ENCODE data around the gene NTM. TPM values are rescaled to one million over a fixed set of nuclear protein-coding genes. Genes with fewer than 3 reads are reported as not detected.

Gene NTM
- total and polyA plus RNA-seq, 10 donors = 0.13 to 1.6 (median 0.67) TPM

- no peak overlapping the region for H3K4me3 ChIP-seq
- H3K27ac ChIP-seq = no peak overlapping the region
- DNase-seq = no peak
- no peaks in the 10 kb centered on the region for H3K36me3 ChIP-seq
- 83 to 95% (median 87%) methylated on average over 1 of the region's 1 CpG for WGBS, 5 donors
- intact Hi-C loops (cut with DNase I; ENCODE audit: low total_unique reads) = no loop called here
- no peaks in the 10 kb centered on the region for H3K4me1 ChIP-seq
- no peaks in the 10 kb centered on the region for H3K9me3 ChIP-seq
- peaks cover 0 to 7% (median 0%) of the 10 kb centered on the region in 7 donors for H3K27me3 ChIP-seq (replicated peaks in 1 of 7)
- TF ChIP-seq POLR2A (IDR thresholded peaks at IDR 0.05) (no peak), POLR2AphosphoS5 (IDR thresholded peaks at IDR 0.05) (no peak)
- TF ChIP-seq, protein P1, sequence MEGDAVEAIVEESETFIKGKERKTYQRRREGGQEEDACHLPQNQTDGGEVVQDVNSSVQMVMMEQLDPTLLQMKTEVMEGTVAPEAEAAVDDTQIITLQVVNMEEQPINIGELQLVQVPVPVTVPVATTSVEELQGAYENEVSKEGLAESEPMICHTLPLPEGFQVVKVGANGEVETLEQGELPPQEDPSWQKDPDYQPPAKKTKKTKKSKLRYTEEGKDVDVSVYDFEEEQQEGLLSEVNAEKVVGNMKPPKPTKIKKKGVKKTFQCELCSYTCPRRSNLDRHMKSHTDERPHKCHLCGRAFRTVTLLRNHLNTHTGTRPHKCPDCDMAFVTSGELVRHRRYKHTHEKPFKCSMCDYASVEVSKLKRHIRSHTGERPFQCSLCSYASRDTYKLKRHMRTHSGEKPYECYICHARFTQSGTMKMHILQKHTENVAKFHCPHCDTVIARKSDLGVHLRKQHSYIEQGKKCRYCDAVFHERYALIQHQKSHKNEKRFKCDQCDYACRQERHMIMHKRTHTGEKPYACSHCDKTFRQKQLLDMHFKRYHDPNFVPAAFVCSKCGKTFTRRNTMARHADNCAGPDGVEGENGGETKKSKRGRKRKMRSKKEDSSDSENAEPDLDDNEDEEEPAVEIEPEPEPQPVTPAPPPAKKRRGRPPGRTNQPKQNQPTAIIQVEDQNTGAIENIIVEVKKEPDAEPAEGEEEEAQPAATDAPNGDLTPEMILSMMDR (IDR thresholded peaks at IDR 0.05 in 8 of 11, conservative IDR thresholded peaks at IDR 0.05 in 3 of 11) = no peak
Observed at GRCh38 chr11:131790586-131790985, 420.2 kb downstream of the NTM start.

GRCh38 chr11:131792243-131792642 is 421.8 kb downstream of the NTM start:
- Histone ChIP-seq H3K27ac (no peak overlapping the region), H3K9me3 (no peaks in the 10 kb centered on the region), H3K36me3 (no peaks in the 10 kb centered on the region), H3K4me3 (no peak overlapping the region), H3K4me1 (no peaks in the 10 kb centered on the region), H3K27me3 (replicated peaks in 1 of 7) (peaks cover 0 to 5% (median 0%) of the 10 kb centered on the region in 7 donors)
- TF ChIP-seq, protein P1 (IDR thresholded peaks at IDR 0.05 in 8 of 11, conservative IDR thresholded peaks at IDR 0.05 in 3 of 11) = no peak
- TF ChIP-seq POLR2A (IDR thresholded peaks at IDR 0.05) = no peak
- no peak for TF ChIP-seq POLR2AphosphoS5 (IDR thresholded peaks at IDR 0.05)
- WGBS, 5 donors = 65 to 83% (median 74%) methylated on average over 3 of the region's 3 CpGs
- intact Hi-C loops (cut with DNase I; ENCODE audit: low total_unique reads) = no loop called here
- no peak for DNase-seq

DNA sequence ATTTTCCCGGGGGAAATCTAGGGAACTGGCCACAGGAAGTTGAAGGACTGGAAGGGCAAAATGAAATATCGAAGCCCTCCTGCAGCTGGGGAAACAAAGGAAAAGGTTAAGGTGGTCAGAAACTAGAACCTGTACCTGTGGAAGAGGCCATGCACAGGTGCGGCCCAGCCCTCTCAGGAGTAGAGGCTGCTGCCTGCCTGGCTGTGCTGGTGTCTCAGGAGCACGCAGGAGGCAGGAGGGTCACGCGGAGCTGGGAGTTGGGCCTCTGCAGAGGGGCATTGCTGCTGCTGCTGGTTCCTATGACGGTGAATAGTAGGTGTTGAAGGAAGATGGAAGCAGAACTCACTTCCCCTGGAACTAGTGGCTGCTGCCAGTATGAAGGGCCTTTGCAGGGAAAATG is 425.7 kb downstream of the NTM start:
- Histone ChIP-seq H3K36me3 (no peaks in the 10 kb centered on the region), H3K4me3 (no peak overlapping the region), H3K4me1 (no peaks in the 10 kb centered on the region), H3K9me3 (no peaks in the 10 kb centered on the region), H3K27ac (no peak overlapping the region), H3K27me3 (replicated peaks in 1 of 7) (peaks cover 0 to 3% (median 0%) of the 10 kb centered on the region in 7 donors)
- no peak for TF ChIP-seq POLR2A (IDR thresholded peaks at IDR 0.05)
- TF ChIP-seq, protein P1 (IDR thresholded peaks at IDR 0.05 in 8 of 11, conservative IDR thresholded peaks at IDR 0.05 in 3 of 11) = no peak
- no peak for TF ChIP-seq POLR2AphosphoS5 (IDR thresholded peaks at IDR 0.05)
- DNase-seq = no peak
- WGBS, 5 donors = 72 to 75% (median 74%) methylated on average over 7 of the region's 7 CpGs
- intact Hi-C loops (cut with DNase I; ENCODE audit: low total_unique reads) = no loop called here

DNA sequence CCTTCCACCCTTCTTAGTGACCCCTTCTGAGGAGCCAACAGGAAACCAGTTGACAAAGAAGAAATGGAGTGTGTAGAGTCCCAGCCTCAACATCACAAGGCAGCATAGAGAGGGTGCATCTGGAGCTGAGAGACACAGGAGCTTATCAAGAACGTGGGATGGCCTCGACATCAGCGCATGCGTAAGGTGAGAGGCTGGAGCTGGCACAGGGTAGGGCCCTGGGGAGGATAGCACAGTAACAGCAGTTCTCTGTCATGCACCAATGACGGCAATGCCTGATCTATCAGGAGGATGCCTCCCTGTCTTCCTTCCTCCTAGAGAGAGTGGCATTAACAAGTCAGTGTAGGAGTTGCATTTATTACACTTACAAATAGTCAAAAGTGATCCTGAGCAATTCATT is 426.1 kb downstream of the NTM start:
- peaks cover 0 to 3% (median 0%) of the 10 kb centered on the region in 7 donors for H3K27me3 ChIP-seq (replicated peaks in 1 of 7)
- no peak overlapping the region for H3K4me3 ChIP-seq
- DNase-seq = no peak
- H3K9me3 ChIP-seq = no peaks in the 10 kb centered on the region
- H3K27ac ChIP-seq = no peak overlapping the region
- 73 to 85% (median 81%) methylated on average over 5 of the region's 5 CpGs for WGBS, 5 donors
- intact Hi-C loops (cut with DNase I; ENCODE audit: low total_unique reads) = no loop called here
- TF ChIP-seq, protein P1 (IDR thresholded peaks at IDR 0.05 in 8 of 11, conservative IDR thresholded peaks at IDR 0.05 in 3 of 11) = no peak
- TF ChIP-seq POLR2A (IDR thresholded peaks at IDR 0.05) = no peak
- TF ChIP-seq POLR2AphosphoS5 (IDR thresholded peaks at IDR 0.05) = no peak
- no peaks in the 10 kb centered on the region for H3K4me1 ChIP-seq
- H3K36me3 ChIP-seq = no peaks in the 10 kb centered on the region

Measured in spleen (tissue), 11 donors.